Aorta (tissue), 5 donors: ENCODE results near the gene SERTAD2. TPM values are rescaled to one million over a fixed set of nuclear protein-coding genes. Genes with fewer than 3 reads are reported as not detected.

Experiments used
- ATAC-seq: fragments of 200-7000 bp; cut with Tn5 transposase; one replicate; pipeline ENCODE4 v1.9.1; 2022; ENCODE audit warnings: moderate library complexity; ENCODE audit not compliant: low FRiP score
- DNase-seq, 2 donors: peaks; one replicate each; pipeline ENCODE4 v3.0.0-alpha.2; 2020
- H3K27ac ChIP-seq, 2 donors: one replicate each; pipeline ENCODE4 v1.5.1; 2013; ENCODE audit warnings: low read length in 2 of 2, mild to moderate bottlenecking in 2 of 2, moderate library complexity in 2 of 2, control low read depth in 1 of 2, inconsistent platforms in 1 of 2, low read depth in 1 of 2
- H3K27me3 ChIP-seq, 2 donors: one replicate each; pipeline ENCODE4 v1.6.1; 2013; ENCODE audit warnings: control low read depth in 1 of 2, low read length in 1 of 2, mild to moderate bottlenecking in 1 of 2, moderate library complexity in 1 of 2; ENCODE audit not compliant: insufficient read depth in 2 of 2, control insufficient read depth in 1 of 2
- H3K36me3 ChIP-seq, 2 donors: one replicate each; pipeline ENCODE4 v1.6.1; 2013; ENCODE audit warnings: control low read depth in 1 of 2, low read length in 1 of 2, mild to moderate bottlenecking in 1 of 2; ENCODE audit not compliant: insufficient read depth in 2 of 2, control insufficient read depth in 1 of 2
- H3K4me1 ChIP-seq, 2 donors: one replicate each; pipeline ENCODE4 v1.6.1; 2013; ENCODE audit warnings: low read length in 2 of 2, control low read depth in 1 of 2, mild to moderate bottlenecking in 1 of 2, moderate library complexity in 1 of 2; ENCODE audit not compliant: insufficient read depth in 2 of 2, control insufficient read depth in 1 of 2
- H3K4me3 ChIP-seq, 2 donors: one replicate each; pipeline ENCODE4 v1.5.1; 2013; ENCODE audit warnings: low read length in 2 of 2, control low read depth in 1 of 2, mild to moderate bottlenecking in 1 of 2
- H3K9me3 ChIP-seq: one replicate; pipeline ENCODE4 v1.6.1; 2013; ENCODE audit warnings: mild to moderate bottlenecking, low read length; ENCODE audit not compliant: control insufficient read depth
- WGBS, 2 donors: extraction: QIAGEN DNeasy Blood & Tissue Kit; methylation state at CpG; one replicate each; pipeline ENCODE4 v1.1.7; 2013; 5-methylcytosine and 5-hydroxymethylcytosine counted together
- intact Hi-C, 2 donors: fragments of 100-400 bp; cut with DNase I; formaldehyde crosslinking; loops; one replicate each; pipeline versions ENCODE4 v1.14.2 to v1.15.0; 2022
- polyA plus RNA-seq, 2 donors: library from polyadenylated mRNA; stranded (reverse); fragments of 200-250 nt; gene quantifications; one replicate each; pipeline ENCODE4 v1.2.3, GENCODE V29; 2013
- total RNA-seq, 2 donors: library from RNA; stranded (reverse); fragmentation: NEBNext Ultra II Directional; extraction: Animal tissue kit (Norgen Biotek cat#: 25700); gene quantifications; one replicate each; pipeline ENCODE4 v1.2.1, GENCODE V29; 2021
- donor health status: healthy with polysubstance abuse.
- donor health status: Bipolar disorder and iron deficiency.
- donor health status: DM: no; HTN: no; CAD: no.
- donor health status: DM: no; HTN: no; CAD: no.
- donor health status: DM: yes; HTN: yes; CAD: no.

Gene SERTAD2
- total and polyA plus RNA-seq, 4 donors: 4.6 to 27.4 (median 20.6) TPM

DNA sequence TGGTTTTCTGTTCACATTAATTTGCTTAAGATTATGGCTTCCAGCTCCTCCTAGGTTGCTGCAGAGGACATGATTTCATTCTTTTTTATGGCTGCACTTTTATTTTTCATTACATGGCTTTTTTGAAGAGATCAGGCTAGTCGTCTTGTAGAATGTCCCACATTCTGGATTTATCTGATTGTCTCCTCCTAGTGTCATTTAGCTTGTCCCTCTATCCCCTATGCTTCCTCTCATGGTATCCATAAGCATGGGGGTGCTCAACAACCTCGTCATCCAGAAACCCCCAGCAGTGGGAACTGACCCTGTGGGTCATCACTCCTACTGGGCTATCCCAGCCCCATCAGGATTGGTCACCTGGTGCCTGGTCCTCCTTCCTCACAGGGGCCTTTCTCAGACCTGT lies 49.6 kb downstream of the SERTAD2 start:
- 96% methylated on average over 2 of the region's 2 CpGs for WGBS, 2 donors
- ATAC-seq: no peak
- no peak overlapping the region for H3K27ac ChIP-seq
- no peak overlapping the region for H3K4me3 ChIP-seq
- no peaks in the 10 kb centered on the region for H3K27me3 ChIP-seq
- intact Hi-C loops: no loop called here
- H3K36me3 ChIP-seq: no peaks in the 10 kb centered on the region
- DNase-seq: no peak
- H3K9me3 ChIP-seq: no peaks in the 10 kb centered on the region
- H3K4me1 ChIP-seq: no peaks in the 10 kb centered on the region

GRCh38 chr2:64602436-64602835 lies 51.3 kb downstream of the SERTAD2 start:
- intact Hi-C loops: no loop called here
- ATAC-seq: no peak
- WGBS, 2 donors: 95% methylated on average over 11 of the region's 11 CpGs
- Histone ChIP-seq H3K4me3 (no peak overlapping the region), H3K27me3 (no peaks in the 10 kb centered on the region), H3K9me3 (no peaks in the 10 kb centered on the region), H3K27ac (no peak overlapping the region), H3K36me3 (no peaks in the 10 kb centered on the region), H3K4me1 (no peaks in the 10 kb centered on the region)
- DNase-seq: no peak

- H3K36me3 ChIP-seq: no peaks in the 10 kb centered on the region
- no peaks in the 10 kb centered on the region for H3K4me1 ChIP-seq
- no peaks in the 10 kb centered on the region for H3K9me3 ChIP-seq
- no peak for ATAC-seq
- WGBS, 2 donors: 87 to 91% methylated on average over 12 of the region's 12 CpGs
- no peaks in the 10 kb centered on the region for H3K27me3 ChIP-seq
- H3K27ac ChIP-seq: no peak overlapping the region
- no peak for DNase-seq
- intact Hi-C loops: no loop called here
- H3K4me3 ChIP-seq: no peak overlapping the region
These were observed 51.8 kb downstream of the SERTAD2 start for GRCh38 chr2:64601785-64602391.

DNA sequence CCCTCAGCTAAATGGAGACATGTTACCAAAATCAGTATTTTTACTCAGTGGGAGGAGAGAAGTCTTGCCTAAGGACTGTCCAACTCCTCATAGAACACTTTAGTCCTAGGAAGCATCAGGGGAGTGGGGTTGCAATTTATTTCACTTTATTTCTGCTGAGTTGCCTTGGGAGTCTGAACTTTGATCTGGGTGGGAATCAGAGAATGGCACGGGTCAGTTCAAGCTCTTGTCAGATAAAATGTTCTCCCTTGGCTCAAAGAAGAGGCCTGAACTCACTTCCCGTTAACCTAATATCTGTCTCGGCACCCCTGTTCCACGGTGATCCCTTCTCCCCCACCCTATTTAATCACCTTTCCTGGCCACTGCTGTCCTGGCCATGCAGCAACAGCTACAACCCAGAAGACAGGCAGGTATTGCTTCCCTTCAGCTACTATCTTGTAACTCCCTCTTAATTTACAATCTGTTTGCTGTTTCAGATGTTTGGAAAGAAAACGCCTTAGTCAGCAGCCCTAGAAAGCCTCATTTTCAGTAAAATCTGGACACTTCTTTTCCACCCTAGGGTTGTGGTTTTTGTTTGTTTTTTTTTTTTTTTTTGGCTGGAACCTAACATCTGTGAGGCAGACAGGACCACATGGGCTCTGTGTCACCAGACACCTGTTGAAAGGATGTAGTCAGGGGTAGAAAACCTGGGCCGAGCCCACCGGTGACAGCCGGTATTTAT lies 52.5 kb downstream of the SERTAD2 start:
- ATAC-seq: no peak
- Histone ChIP-seq H3K27me3 (no peaks in the 10 kb centered on the region), H3K4me3 (no peak overlapping the region), H3K4me1 (no peaks in the 10 kb centered on the region), H3K9me3 (no peaks in the 10 kb centered on the region), H3K36me3 (no peaks in the 10 kb centered on the region), H3K27ac (no peak overlapping the region)
- intact Hi-C loops: no loop called here
- DNase-seq: no peak
- 86 to 89% methylated on average over 8 of the region's 8 CpGs for WGBS, 2 donors

DNA sequence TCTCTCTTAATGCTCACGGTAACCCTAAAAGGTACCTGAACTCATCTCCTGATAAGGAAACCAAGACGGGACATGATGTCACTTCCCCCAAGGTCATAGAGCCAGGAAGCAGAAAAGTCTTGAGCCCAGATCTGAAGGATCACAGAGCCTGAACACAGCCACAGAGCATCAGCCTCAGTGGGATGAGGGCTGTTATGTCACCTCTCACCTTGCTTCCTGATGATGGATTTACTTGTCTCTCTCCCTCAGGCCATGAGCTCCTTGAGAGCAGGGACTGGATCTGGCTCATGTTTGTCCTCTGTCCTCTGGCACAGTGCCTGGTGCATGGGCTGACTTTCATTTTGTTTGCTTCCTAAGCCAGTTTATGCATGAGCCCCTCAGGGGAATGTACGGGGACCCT lies 54.2 kb downstream of the SERTAD2 start:
- no peak for DNase-seq
- H3K27me3 ChIP-seq: no peaks in the 10 kb centered on the region
- H3K4me3 ChIP-seq: no peak overlapping the region
- 54 to 65% methylated on average over 3 of the region's 3 CpGs for WGBS, 2 donors
- peaks cover 0 to 5% of the 10 kb centered on the region in 2 donors for H3K4me1 ChIP-seq
- no peak overlapping the region for H3K27ac ChIP-seq
- H3K36me3 ChIP-seq: no peaks in the 10 kb centered on the region
- no peak for ATAC-seq
- H3K9me3 ChIP-seq: no peaks in the 10 kb centered on the region
- intact Hi-C loops: loop anchor here in 1 of 2 donors (5.0 kb wide), 1 partner anchor 263 kb away; no protein-coding TSS in a partner anchor

DNA sequence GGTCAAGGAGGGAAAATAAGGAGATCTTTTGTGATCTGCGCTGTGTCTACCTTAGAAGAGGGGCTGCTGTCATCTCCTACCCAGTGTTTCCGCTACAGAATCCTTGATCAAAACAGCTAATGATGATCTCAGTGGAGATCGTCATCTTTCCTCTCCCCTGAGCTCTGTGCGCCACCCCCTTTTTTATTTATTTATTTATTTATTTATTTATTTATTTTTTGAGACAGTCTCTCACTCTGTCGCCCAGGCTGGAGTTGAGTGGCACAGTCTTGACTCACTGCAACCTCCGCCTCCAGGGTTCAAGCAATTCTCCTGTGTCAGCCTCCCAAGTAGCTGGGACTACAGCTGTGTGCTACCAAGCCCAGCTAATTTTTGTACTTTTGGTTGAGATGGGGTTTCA lies 55.5 kb downstream of the SERTAD2 start:
- 98% methylated on average over 6 of the region's 6 CpGs for WGBS, 2 donors
- Histone ChIP-seq H3K36me3 (no peaks in the 10 kb centered on the region), H3K4me1 (peaks cover 0 to 5% of the 10 kb centered on the region in 2 donors), H3K9me3 (no peaks in the 10 kb centered on the region), H3K27ac (no peak overlapping the region), H3K4me3 (no peak overlapping the region), H3K27me3 (no peaks in the 10 kb centered on the region)
- DNase-seq (no peak), ATAC-seq (no peak)
- intact Hi-C loops: loop anchor here in 1 of 2 donors (5.0 kb wide), 1 partner anchor 264 kb away; no protein-coding TSS in a partner anchor

DNA sequence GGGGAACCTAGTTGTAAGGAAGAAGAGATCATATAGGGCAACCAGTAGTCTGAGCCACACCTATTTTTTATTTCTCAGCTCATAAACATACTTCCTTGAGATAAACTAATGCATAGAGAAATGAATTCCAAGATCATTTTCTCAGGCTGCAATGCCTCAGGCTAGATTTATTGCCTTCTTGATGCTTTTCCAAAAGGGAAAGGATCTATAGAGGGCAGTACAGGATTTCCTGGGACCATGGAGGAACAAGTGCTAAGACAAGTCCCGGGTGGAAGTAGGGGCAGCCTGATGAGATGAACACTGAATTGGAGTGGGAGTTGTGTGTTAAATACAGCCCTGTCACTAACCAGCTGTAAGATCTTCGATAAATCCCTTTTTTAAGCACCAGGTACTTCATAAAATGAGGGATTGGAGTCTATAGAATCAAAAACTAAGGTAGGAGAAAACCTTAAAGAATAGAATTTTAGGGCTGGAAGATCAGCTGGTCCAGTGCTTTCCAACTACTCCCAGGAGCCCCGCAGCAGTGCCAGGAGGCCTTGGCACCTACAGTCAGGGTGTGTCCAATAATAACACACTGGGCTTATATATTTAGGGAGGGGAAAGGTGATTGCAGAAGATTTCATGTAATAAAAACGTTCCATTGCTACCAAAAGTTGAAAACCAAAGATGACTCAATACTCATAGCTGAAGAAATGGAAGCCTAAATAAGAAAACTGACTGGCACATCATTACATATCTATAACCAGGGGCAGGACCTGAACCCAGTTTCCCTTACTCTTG lies 58.1 kb downstream of the SERTAD2 start:
- ATAC-seq: no peak
- WGBS, 2 donors: 24 to 27% methylated on average over 4 of the region's 4 CpGs
- H3K36me3 ChIP-seq: peaks cover 0 to 3% of the 10 kb centered on the region in 2 donors

DNA sequence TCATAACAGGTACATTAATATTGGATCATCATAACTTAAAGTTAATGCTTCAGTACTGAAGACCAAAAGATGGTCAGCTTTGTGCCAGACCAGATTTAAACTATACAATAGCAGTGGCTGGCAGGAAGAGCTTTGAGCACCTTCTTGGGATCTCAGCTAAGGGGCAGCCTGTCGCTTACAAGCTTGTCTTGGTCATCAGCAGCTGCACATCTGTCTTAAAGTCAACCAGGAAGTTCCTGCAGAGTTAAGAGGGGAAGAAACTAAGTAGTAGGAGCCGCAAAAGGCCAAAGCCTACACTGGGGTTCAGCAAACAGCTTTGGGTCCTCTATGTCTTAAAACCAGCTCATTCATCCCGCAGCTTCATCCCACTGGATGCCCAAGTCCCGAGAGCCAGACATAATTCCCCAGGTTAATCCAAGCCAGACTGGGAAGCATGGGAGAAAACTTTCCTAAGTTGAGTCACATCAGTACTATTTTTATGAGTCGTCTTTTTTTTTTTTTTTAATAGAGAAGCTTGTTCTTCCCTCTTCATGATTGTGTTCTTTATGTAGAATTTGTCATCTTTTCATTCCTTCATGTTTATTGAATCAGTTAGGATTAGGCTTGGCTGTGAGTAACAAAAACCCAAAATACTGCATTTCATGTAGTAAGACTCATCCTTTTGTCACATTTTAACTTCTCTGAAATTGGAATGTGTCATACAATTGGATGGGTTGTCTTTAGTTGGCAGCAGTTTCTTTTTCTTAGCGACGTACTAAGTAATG lies 59.3 kb downstream of the SERTAD2 start:
- H3K27me3 ChIP-seq: no peaks in the 10 kb centered on the region
- ATAC-seq: no peak
- H3K27ac ChIP-seq: no peak overlapping the region
- 57 to 63% methylated on average over 7 of the region's 7 CpGs for WGBS, 2 donors
- peaks cover 0 to 3% of the 10 kb centered on the region in 2 donors for H3K36me3 ChIP-seq
- no peak overlapping the region for H3K4me3 ChIP-seq
- DNase-seq: no peak
- intact Hi-C loops: loop anchor here in 1 of 2 donors (5.0 kb wide), 1 partner anchor 153 kb away; no protein-coding TSS in a partner anchor
- H3K4me1 ChIP-seq: peaks cover 0 to 5% of the 10 kb centered on the region in 2 donors
- no peaks in the 10 kb centered on the region for H3K9me3 ChIP-seq

More for the DNA sequence above, 58.1 kb downstream of the SERTAD2 start:
- Histone ChIP-seq H3K4me3 (no peak overlapping the region), H3K4me1 (peaks cover 0 to 5% of the 10 kb centered on the region in 2 donors), H3K27ac (no peak overlapping the region), H3K27me3 (no peaks in the 10 kb centered on the region), H3K9me3 (no peaks in the 10 kb centered on the region)
- intact Hi-C loops: loop anchor here in 1 of 2 donors (5.0 kb wide), 1 partner anchor 267 kb away; no protein-coding TSS in a partner anchor
- DNase-seq: no peak
